H1 (cell line): ENCODE measurements around the gene POU5F1. TPM values are rescaled to one million over a fixed set of nuclear protein-coding genes. Genes with fewer than 3 reads are reported as not detected.

Experiments used
- CTCF ChIA-PET: fragments of 300-600 bp; sonication (Branson Sonifier 250); formaldehyde crosslinking; loops from one replicate; lab custom pipeline; 2021; ENCODE audit not compliant: partially characterized antibody; lab: Charles Lee
- POLR2A ChIA-PET: fragments of 300-600 bp; sonication (Branson Sonifier 250); formaldehyde crosslinking; loops from one replicate; lab custom pipeline; 2021; ENCODE audit warnings: inconsistent platforms; ENCODE audit not compliant: partially characterized antibody; lab: Charles Lee
- DNase-seq, 2 experiments: peaks; one replicate each; pipeline versions ENCODE4 v3.0.0 to v3.0.0-alpha.2; 2010 to 2022; ENCODE audit warnings: low spot score in 2 of 2, low read depth in 1 of 2, mixed read lengths in 1 of 2
- FAIRE-seq: peaks from 2 replicates; lab custom pipeline; 2011; peaks lifted over from hg19 to GRCh38; lab: Jason Lieb, UNC
- H2AFZ ChIP-seq: 2 replicates; pipeline ENCODE4 v1.8.1; 2012; ENCODE audit warnings: low read length, inconsistent platforms
- H2AK5ac ChIP-seq: 2 replicates; pipeline ENCODE4 v1.6.1; 2013; ENCODE audit warnings: low read depth, low read length
- H2BK120ac ChIP-seq: replicated peaks from 2 replicates; pipeline ENCODE3; 2013; ENCODE audit warnings: low read depth, low read length, inconsistent platforms
- H2BK12ac ChIP-seq: 2 replicates; pipeline ENCODE4 v1.6.1; 2013; ENCODE audit warnings: low read depth, low read length
- H2BK15ac ChIP-seq: 2 replicates; pipeline ENCODE4 v1.6.1; 2013; ENCODE audit warnings: low read length
- H2BK20ac ChIP-seq: 2 replicates; pipeline ENCODE4 v1.6.1; 2013; ENCODE audit warnings: low read length
- H2BK5ac ChIP-seq: 2 replicates; pipeline ENCODE4 v1.6.1; 2013; ENCODE audit warnings: low read depth, low read length
- H3K14ac ChIP-seq: 2 replicates; pipeline ENCODE4 v1.6.1; 2013; ENCODE audit warnings: inconsistent platforms; ENCODE audit not compliant: insufficient read length
- H3K18ac ChIP-seq: 2 replicates; pipeline ENCODE4 v1.6.1; 2013; ENCODE audit warnings: low read length; ENCODE audit errors: extremely low read depth
- H3K23ac ChIP-seq: 2 replicates; pipeline ENCODE4 v1.6.1; 2013; ENCODE audit warnings: inconsistent platforms; ENCODE audit not compliant: insufficient read length
- H3K23me2 ChIP-seq: 2 replicates; pipeline ENCODE4 v1.6.1; 2013; ENCODE audit warnings: low read depth, low read length
- H3K27ac ChIP-seq: 2 replicates; pipeline ENCODE4 v1.6.1; 2011; ENCODE audit warnings: low read depth, low read length, inconsistent platforms
- H3K27me3 ChIP-seq, 4 experiments: replicated peaks in 1 of 4; 1 replicate in 1 of 4; 2 replicates in 3 of 4; pipeline versions ENCODE4 v1.6.1 to v1.8.1; 2011 to 2013; ENCODE audit warnings: low read length in 3 of 4, mild to moderate bottlenecking in 3 of 4, inconsistent platforms in 2 of 4, mixed read lengths in 2 of 4, moderate library complexity in 1 of 4; ENCODE audit not compliant: control insufficient read depth in 3 of 4, insufficient read depth in 3 of 4; ENCODE audit errors: extremely low read depth in 1 of 4
- H3K36me3 ChIP-seq, 4 experiments: 2 replicates each; pipeline versions ENCODE4 v1.6.1 to v1.8.1; 2011 to 2013; ENCODE audit warnings: mild to moderate bottlenecking in 4 of 4, low read length in 3 of 4, moderate library complexity in 2 of 4, control low read depth in 1 of 4, inconsistent platforms in 1 of 4; ENCODE audit not compliant: insufficient read depth in 4 of 4, control insufficient read depth in 2 of 4
- H3K4ac ChIP-seq: replicated peaks from 2 replicates; pipeline ENCODE3; 2013; ENCODE audit warnings: low read length, low read depth, mixed read lengths, inconsistent platforms; ENCODE audit not compliant: insufficient read length
- H3K4me1 ChIP-seq, 4 experiments: replicated peaks in 1 of 4; 1 replicate in 1 of 4; 2 replicates in 3 of 4; pipeline versions ENCODE4 v1.6.1 to v1.8.1; 2011 to 2013; ENCODE audit warnings: low read length in 3 of 4, inconsistent platforms in 2 of 4, mixed read lengths in 1 of 4; ENCODE audit not compliant: insufficient read depth in 4 of 4, control insufficient read depth in 3 of 4
- H3K4me2 ChIP-seq, 2 experiments: 2 replicates each; pipeline versions ENCODE4 v1.6.1 to v1.8.1; 2011 to 2013; ENCODE audit warnings: low read depth in 2 of 2, low read length in 2 of 2, control low read depth in 1 of 2, inconsistent platforms in 1 of 2, mild to moderate bottlenecking in 1 of 2; ENCODE audit not compliant: insufficient read depth in 1 of 2
- H3K4me3 ChIP-seq, 4 experiments: fragments of 200-600, 300-600 bp in 1 of 4; sonication (generic), shearing (Covaris generic), sonication (Bioruptor Twin) in 1 of 4; 2 replicates each; pipeline versions ENCODE4 v1.5.1 to v1.8.1; 2011 to 2016; ENCODE audit warnings: low read length in 4 of 4, low read depth in 3 of 4, control low read depth in 2 of 4, inconsistent platforms in 2 of 4, mild to moderate bottlenecking in 2 of 4, mixed read lengths in 1 of 4, moderate library complexity in 1 of 4; ENCODE audit not compliant: insufficient read depth in 2 of 4; ENCODE audit errors: extremely low read depth in 1 of 4
- H3K56ac ChIP-seq: replicated peaks from 2 replicates; pipeline ENCODE3; 2013; ENCODE audit warnings: low read depth, mild to moderate bottlenecking, mixed read lengths, low read length, inconsistent platforms; ENCODE audit not compliant: insufficient read length
- H3K79me1 ChIP-seq: 2 replicates; pipeline ENCODE4 v1.6.1; 2013; ENCODE audit warnings: low read depth, low read length, control low read depth
- H3K79me2 ChIP-seq, 2 experiments: 2 replicates each; pipeline versions ENCODE4 v1.6.1 to v1.8.1; 2012 to 2013; ENCODE audit warnings: low read length in 2 of 2, mild to moderate bottlenecking in 2 of 2, inconsistent platforms in 1 of 2; ENCODE audit not compliant: insufficient read depth in 2 of 2, control insufficient read depth in 1 of 2
- H3K9ac ChIP-seq, 4 experiments: replicated peaks in 1 of 4; 1 replicate in 1 of 4; 2 replicates in 3 of 4; pipeline versions ENCODE4 v1.6.1 to v1.8.1; 2011 to 2013; ENCODE audit warnings: low read depth in 3 of 4, low read length in 3 of 4, control low read depth in 2 of 4, mild to moderate bottlenecking in 2 of 4, moderate library complexity in 2 of 4, inconsistent platforms in 1 of 4; ENCODE audit errors: extremely low read depth in 1 of 4
- H3K9me3 ChIP-seq, 2 experiments: 2 replicates each; pipeline versions ENCODE4 v1.6.1 to v1.8.1; 2012 to 2013; ENCODE audit warnings: mild to moderate bottlenecking in 2 of 2, moderate library complexity in 2 of 2, control low read depth in 1 of 2, inconsistent platforms in 1 of 2, low read depth in 1 of 2, low read length in 1 of 2, mixed read lengths in 1 of 2; ENCODE audit not compliant: insufficient read depth in 2 of 2
- H4K20me1 ChIP-seq, 2 experiments: replicated peaks in 1 of 2; 2 replicates each; pipeline versions ENCODE3 to v1.8.1; 2011 to 2013; ENCODE audit warnings: inconsistent platforms in 2 of 2, low read length in 2 of 2, mild to moderate bottlenecking in 1 of 2; ENCODE audit not compliant: insufficient read depth in 2 of 2, control insufficient read depth in 1 of 2
- H4K5ac ChIP-seq: 2 replicates; pipeline ENCODE4 v1.6.1; 2013; ENCODE audit warnings: low read length, low read depth, mixed read lengths, inconsistent platforms; ENCODE audit not compliant: insufficient read length
- H4K8ac ChIP-seq: 2 replicates; pipeline ENCODE4 v1.8.0; 2013; ENCODE audit warnings: mild to moderate bottlenecking, moderate library complexity, low read length, inconsistent platforms; ENCODE audit not compliant: insufficient read depth; ENCODE audit errors: extremely low read depth
- H4K91ac ChIP-seq: replicated peaks from 2 replicates; pipeline ENCODE3; 2013; ENCODE audit warnings: low read length, mixed read lengths, inconsistent platforms; ENCODE audit not compliant: insufficient read length
- ASH2L ChIP-seq: fragments of 200-600, 300-600 bp; sonication (generic); IDR thresholded peaks from one replicate; pipeline ENCODE4 v1.7.1; 2017; ENCODE audit warnings: low read length
- ATF3 ChIP-seq: IDR thresholded peaks from 2 replicates; pipeline ENCODE4 v1.6.1; 2011; ENCODE audit warnings: low read depth, mild to moderate bottlenecking, low read length; ENCODE audit not compliant: insufficient read depth
- BCL11A ChIP-seq, 2 experiments: IDR thresholded peaks; one replicate each; pipeline ENCODE4 v1.6.1; 2011; ENCODE audit warnings: low read depth in 2 of 2, low read length in 2 of 2, mild to moderate bottlenecking in 2 of 2
- CBX5 ChIP-seq: fragments of 300-800, 300-1000 bp; sonication (generic); IDR thresholded peaks from 2 replicates; pipeline ENCODE4 v1.7.1; 2016; ENCODE audit warnings: antibody characterized with exemption, low read length, low read depth
- FOSL1 ChIP-seq: IDR thresholded peaks from 2 replicates; pipeline ENCODE4 v1.6.1; 2011; ENCODE audit warnings: mild to moderate bottlenecking, low read depth, low read length, moderate library complexity; ENCODE audit not compliant: insufficient read depth
- GTF2F1 ChIP-seq: IDR thresholded peaks from 2 replicates; pipeline ENCODE4 v1.6.1; 2012; ENCODE audit warnings: low read depth, low read length, improper control_type of control experiment, borderline replicate concordance
- MAX ChIP-seq: IDR thresholded peaks from 2 replicates; pipeline ENCODE4 v1.6.1; 2012; ENCODE audit warnings: inconsistent platforms
- NRF1 ChIP-seq: IDR thresholded peaks from 2 replicates; pipeline ENCODE4 v1.6.1; 2011; ENCODE audit warnings: mild to moderate bottlenecking, low read depth, low read length, improper control_type of control experiment
- POU5F1 ChIP-seq: IDR thresholded peaks from 2 replicates; pipeline ENCODE4 v1.6.1; 2011; ENCODE audit warnings: low read depth, mild to moderate bottlenecking, low read length, moderate library complexity
- RNF2 ChIP-seq: fragments of 200-900, 300-1000 bp; sonication (generic); IDR thresholded peaks from 2 replicates; pipeline ENCODE4 v1.7.1; 2016; ENCODE audit warnings: borderline replicate concordance, low read depth, mild to moderate bottlenecking, antibody characterized with exemption, low read length; ENCODE audit not compliant: poor library complexity, severe bottlenecking; ENCODE audit errors: missing control alignments
- SIX5 ChIP-seq: IDR thresholded peaks from 2 replicates; pipeline ENCODE4 v1.6.1; 2011; ENCODE audit warnings: mild to moderate bottlenecking, low read depth, low read length
- SP2 ChIP-seq: IDR thresholded peaks from 2 replicates; pipeline ENCODE4 v1.6.1; 2012; ENCODE audit warnings: mild to moderate bottlenecking, low read length, inconsistent platforms
- TBP ChIP-seq: IDR thresholded peaks from 2 replicates; pipeline ENCODE4 v1.6.1; 2011; ENCODE audit warnings: low read depth, low read length, improper control_type of control experiment
- YY1 ChIP-seq: IDR thresholded peaks from 2 replicates; pipeline ENCODE4 v1.6.1; 2011; ENCODE audit warnings: low read depth, mild to moderate bottlenecking, low read length
- WGBS, 2 experiments: shearing (Covaris generic) in 1 of 2; methylation state at CpG; one replicate each; pipeline versions ENCODE4 v1.1.6 to v1.1.7; 2013 to 2015; ENCODE audit warnings: low lambda C conversion rate in 2 of 2, mixed read lengths in 2 of 2, inconsistent platforms in 1 of 2, low coverage in 1 of 2, missing lambda C conversion rate in 1 of 2; ENCODE audit not compliant: insufficient replicate concordance in 2 of 2, insufficient coverage in 1 of 2, insufficient read length in 1 of 2; ENCODE audit errors: extremely low coverage in 1 of 2, missing lambda C conversion rate in 1 of 2; 5-methylcytosine and 5-hydroxymethylcytosine counted together
- polyA plus RNA-seq, 7 experiments: library from polyadenylated mRNA; depleted of rRNA in 3 of 7; stranded (reverse) in 5 of 7; unstranded in 2 of 7; fragments of >200 nt in 5 of 7; fragments of 200-250 nt in 2 of 7; gene quantifications; 1 replicate in 5 of 7; 2 replicates in 1 of 7; 4 replicates in 1 of 7; pipeline versions ENCODE4 v1.2.1 to v1.2.3, GENCODE V29; 2011 to 2013; ENCODE audit warnings: missing spikeins in 2 of 7, mixed read lengths in 2 of 7
- total RNA-seq: library from RNA; stranded (reverse); fragmentation: NEBNext Ultra II Directional; extraction: Animal tissue kit (Norgen Biotek cat#: 25700); gene quantifications from 2 replicates; pipeline ENCODE4 v1.2.1, GENCODE V29; 2021

POU5F1 gene
- total and polyA plus RNA-seq, 2 of the 8 experiments (the other 6 are each of a cell fraction or from before 2014, with no cell fraction given): 2,437 to 2,526 TPM

- Histone ChIP-seq H2AFZ (no peak overlapping the region), H2BK12ac (no peak overlapping the region)
- TF ChIP-seq CBX5 (no peak), GTF2F1 (no peak), TBP (no peak), SIX5 (no peak), ASH2L (no peak), NRF1 (no peak), YY1 (no peak), ATF3 (no peak), SP2 (no peak), RNF2 (no peak), BCL11A (IDR thresholded peaks at IDR 0.05; ENCODE audit: low read depth in 2 of 2, low read length in 2 of 2) (no peak), MAX (no peak), FOSL1 (no peak), POU5F1 (no peak)
Measured at GRCh38 chr6:31209137-31209536, 38.7 kb upstream of the POU5F1 start.

More at GRCh38 chr6:31209137-31209536, 38.7 kb upstream of the POU5F1 start:
- Histone ChIP-seq H2BK15ac (no peak overlapping the region), H3K36me3 (no peaks in the 10 kb centered on the region), H3K79me1 (no peaks in the 10 kb centered on the region), H3K9ac (no peak overlapping the region), H2BK120ac (no peak overlapping the region), H3K18ac (no peak overlapping the region), H3K4me2 (no peak overlapping the region), H3K79me2 (no peaks in the 10 kb centered on the region), H4K8ac (no peak overlapping the region), H3K4ac (no peak overlapping the region), H4K20me1 (no peaks in the 10 kb centered on the region), H3K14ac (no peak overlapping the region), H2BK20ac (no peak overlapping the region), H3K23me2 (no peaks in the 10 kb centered on the region), H2AK5ac (no peak overlapping the region), H3K56ac (no peak overlapping the region), H3K27ac (no peak overlapping the region), H3K4me1 (peaks cover 0 to 4% (median 4%) of the 10 kb centered on the region in 4 experiments; a peak in 3 of 7 replicates), H3K23ac (no peak overlapping the region), H3K27me3 (no peaks in the 10 kb centered on the region), H3K9me3 (no peaks in the 10 kb centered on the region), H4K91ac (no peak overlapping the region), H3K4me3 (no peak overlapping the region), H2BK5ac (no peak overlapping the region), H4K5ac (no peak overlapping the region)
- ChIA-PET POLR2A (interaction anchor here (0.6 to 2.5 kb wide), 3 partner anchors 18 to 46 kb away, joined by 3 to 6 read pairs (median 3); no protein-coding TSS in a partner anchor), CTCF (interaction anchor here (0.7 to 1.3 kb wide), 4 partner anchors 46 to 154 kb away, joined by 3 read pairs; no protein-coding TSS in a partner anchor)
- DNase-seq: no peak
- 83% methylated on average over 2 of the region's 2 CpGs; no CpG with 5 or more reads in 1 of the 2 experiments for WGBS, 2 experiments
- no peak for FAIRE-seq
